GM12878 (cell line): Measurements from ENCODE around the gene FSIP1.

Source experiments
- BACH1 ChIP-seq: fragments of 450-650 bp; IDR thresholded peaks from 2 replicates; pipeline ENCODE4 v1.6.1; 2017; ENCODE audit warnings: mild to moderate bottlenecking, borderline replicate concordance
- EZH2 ChIP-seq: IDR thresholded peaks from 2 replicates; pipeline ENCODE4 v1.6.1; 2012; ENCODE audit warnings: low read depth, mild to moderate bottlenecking, control low read depth, inconsistent platforms, low read length, borderline replicate concordance; ENCODE audit not compliant: control insufficient read depth
- NFYB ChIP-seq: IDR thresholded peaks from 2 replicates; pipeline ENCODE4 v1.6.1; 2011; ENCODE audit warnings: low read depth, mild to moderate bottlenecking, low read length, improper control_type of control experiment, moderate library complexity; ENCODE audit not compliant: insufficient read depth
- TF ChIP-seq, protein P1 (sequence below), 3 experiments: IDR thresholded peaks in 2 of 3; conservative IDR thresholded peaks in 1 of 3; 2 replicates each; pipeline ENCODE4 v1.5.1; 2011; ENCODE audit warnings: low read depth in 3 of 3, low read length in 3 of 3, mild to moderate bottlenecking in 3 of 3, control low read depth in 2 of 3, moderate library complexity in 2 of 3, inconsistent platforms in 1 of 3, mixed read lengths in 1 of 3; ENCODE audit not compliant: control insufficient read depth in 2 of 3, insufficient read depth in 1 of 3; ENCODE audit errors: extremely low read depth in 1 of 3

DNA sequence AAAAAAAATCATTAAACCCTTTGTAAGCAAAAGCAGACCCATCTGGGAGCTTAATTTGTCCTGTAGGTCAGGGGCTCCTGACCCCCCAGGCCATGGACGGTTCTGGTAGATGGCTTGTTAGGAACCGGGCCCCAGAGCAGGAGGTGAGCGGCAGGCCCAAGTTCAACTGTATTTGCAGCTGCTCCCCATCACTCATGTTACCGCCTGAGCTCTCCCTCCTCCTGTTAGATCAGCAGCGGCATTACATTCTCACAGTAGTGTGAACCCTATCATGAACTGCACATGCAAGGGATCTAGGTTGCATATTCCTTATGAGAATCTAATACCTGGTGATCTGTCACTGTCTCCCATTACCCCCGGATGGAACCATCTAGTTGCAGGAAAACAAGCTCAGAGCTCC is 60.7 kb downstream of the FSIP1 start:
- TF ChIP-seq, protein P1, sequence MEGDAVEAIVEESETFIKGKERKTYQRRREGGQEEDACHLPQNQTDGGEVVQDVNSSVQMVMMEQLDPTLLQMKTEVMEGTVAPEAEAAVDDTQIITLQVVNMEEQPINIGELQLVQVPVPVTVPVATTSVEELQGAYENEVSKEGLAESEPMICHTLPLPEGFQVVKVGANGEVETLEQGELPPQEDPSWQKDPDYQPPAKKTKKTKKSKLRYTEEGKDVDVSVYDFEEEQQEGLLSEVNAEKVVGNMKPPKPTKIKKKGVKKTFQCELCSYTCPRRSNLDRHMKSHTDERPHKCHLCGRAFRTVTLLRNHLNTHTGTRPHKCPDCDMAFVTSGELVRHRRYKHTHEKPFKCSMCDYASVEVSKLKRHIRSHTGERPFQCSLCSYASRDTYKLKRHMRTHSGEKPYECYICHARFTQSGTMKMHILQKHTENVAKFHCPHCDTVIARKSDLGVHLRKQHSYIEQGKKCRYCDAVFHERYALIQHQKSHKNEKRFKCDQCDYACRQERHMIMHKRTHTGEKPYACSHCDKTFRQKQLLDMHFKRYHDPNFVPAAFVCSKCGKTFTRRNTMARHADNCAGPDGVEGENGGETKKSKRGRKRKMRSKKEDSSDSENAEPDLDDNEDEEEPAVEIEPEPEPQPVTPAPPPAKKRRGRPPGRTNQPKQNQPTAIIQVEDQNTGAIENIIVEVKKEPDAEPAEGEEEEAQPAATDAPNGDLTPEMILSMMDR (IDR thresholded peaks at IDR 0.05 in 2 of 3, conservative IDR thresholded peaks at IDR 0.05 in 1 of 3; ENCODE audit: control insufficient read depth in 2 of 3, extremely low read depth in 1 of 3, insufficient read depth in 1 of 3, low read depth in 3 of 3, low read length in 3 of 3), result no peak
- TF ChIP-seq BACH1 (no peak), EZH2 (no peak), NFYB (no peak)
